Measurements from ENCODE around the gene ATP6AP1.
A peak's percentile ranks its signal among the peaks of the same experiment; 100 is the strongest.

Gene ATP6AP1

GRCh38 chrX:154436983-154437752 is 8.7 kb downstream of the ATP6AP1 start, which contains the start of gene GDI1:
Gene GDI1 (plus strand): TSS chrX:154437154. CDS start chrX:154437255, 101 bp downstream.
- no peaks in the 10 kb centered on the region for H3K9me3 ChIP-seq (ENCODE audit: severe bottlenecking)
- peak within 1 kb of the TSS; percentile 99 for H3K27ac ChIP-seq
- DNase-seq: peak; percentile 71
- H3K27me3 ChIP-seq (ENCODE audit: insufficient read depth, low read depth, severe bottlenecking): peaks cover 7% of the 10 kb centered on the region
- peak within 1 kb of the TSS; percentile 57 for H3K4me3 ChIP-seq (ENCODE audit: low read depth, low read length)
- no peak for TF ChIP-seq CTCF (IDR thresholded peaks at IDR 0.05; ENCODE audit: low read depth, low read length)
- peaks cover 79% of the 10 kb centered on the region for H3K36me3 ChIP-seq

DNA sequence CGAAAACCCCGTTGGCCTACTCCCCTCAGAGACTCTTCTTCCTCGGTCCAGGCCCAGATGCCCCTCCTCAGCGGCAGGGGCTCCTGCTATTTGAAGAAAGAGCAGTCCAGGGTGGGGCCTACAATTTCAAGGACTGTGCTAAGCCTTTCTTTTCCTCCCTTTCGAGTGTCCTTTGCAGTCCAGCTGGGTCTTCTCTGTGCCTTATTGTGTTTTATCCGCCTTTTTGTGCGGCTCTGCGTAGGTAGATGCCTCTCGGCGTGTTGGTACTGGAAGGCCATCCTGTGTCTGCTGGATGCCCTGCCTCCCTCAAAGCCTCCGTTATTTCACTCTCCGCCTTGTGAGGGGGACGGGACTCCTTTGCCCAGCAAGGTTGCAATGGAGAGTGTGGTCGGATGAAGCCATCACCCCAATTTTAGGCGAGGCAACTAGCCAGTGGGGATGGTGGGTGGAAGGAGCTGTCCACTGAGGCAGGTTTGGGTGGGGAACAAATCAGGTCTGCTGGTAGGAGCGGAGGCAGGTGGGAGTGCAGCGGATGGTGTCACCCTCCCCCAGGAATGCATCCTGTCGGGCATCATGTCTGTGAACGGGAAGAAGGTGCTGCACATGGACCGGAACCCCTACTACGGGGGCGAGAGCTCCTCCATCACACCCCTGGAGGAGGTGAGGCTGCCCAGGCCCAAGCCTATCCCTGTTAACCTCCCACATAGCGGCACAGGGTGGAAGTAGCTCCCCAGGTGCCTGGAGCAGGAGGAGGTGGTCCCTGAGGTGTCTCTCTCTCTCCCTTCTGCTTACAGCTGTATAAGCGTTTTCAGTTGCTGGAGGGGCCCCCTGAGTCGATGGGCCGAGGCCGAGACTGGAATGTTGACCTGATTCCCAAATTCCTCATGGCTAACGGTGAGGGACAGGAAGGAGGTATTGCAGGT is 9.8 kb downstream of the ATP6AP1 start:
- H3K4me3 ChIP-seq (ENCODE audit: low read depth, low read length): peak overlapping the region; percentile 57
- H3K27ac ChIP-seq: peak overlapping the region; percentile 35
- no peaks in the 10 kb centered on the region for H3K9me3 ChIP-seq (ENCODE audit: severe bottlenecking)
- peaks cover 79% of the 10 kb centered on the region for H3K36me3 ChIP-seq
- no peak for DNase-seq
- no peak for TF ChIP-seq CTCF (IDR thresholded peaks at IDR 0.05; ENCODE audit: low read depth, low read length)
- peaks cover 4% of the 10 kb centered on the region for H3K27me3 ChIP-seq (ENCODE audit: insufficient read depth, low read depth, severe bottlenecking)

DNA sequence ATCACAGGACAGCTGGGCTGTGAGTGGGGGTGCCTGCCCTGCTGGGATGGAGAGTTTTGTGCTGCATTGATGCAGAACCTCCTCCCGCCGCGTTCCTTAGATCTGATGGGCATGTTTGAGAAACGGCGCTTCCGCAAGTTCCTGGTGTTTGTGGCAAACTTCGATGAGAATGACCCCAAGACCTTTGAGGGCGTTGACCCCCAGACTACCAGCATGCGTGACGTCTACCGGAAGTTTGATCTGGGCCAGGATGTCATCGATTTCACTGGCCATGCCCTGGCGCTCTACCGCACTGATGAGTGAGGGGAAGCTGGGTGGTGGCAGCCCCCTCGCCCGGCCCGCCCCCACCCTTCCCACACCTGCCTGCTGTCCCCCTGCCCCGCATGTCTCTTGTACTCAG is 11.4 kb downstream of the ATP6AP1 start:
- Histone ChIP-seq H3K4me3 (ENCODE audit: low read depth, low read length) (no peak overlapping the region), H3K27me3 (ENCODE audit: insufficient read depth, low read depth, severe bottlenecking) (peaks cover 4% of the 10 kb centered on the region), H3K36me3 (peaks cover 66% of the 10 kb centered on the region), H3K27ac (no peak overlapping the region), H3K9me3 (ENCODE audit: severe bottlenecking) (no peaks in the 10 kb centered on the region)
- TF ChIP-seq CTCF (IDR thresholded peaks at IDR 0.05; ENCODE audit: low read depth, low read length): no peak
- DNase-seq: no peak

DNA sequence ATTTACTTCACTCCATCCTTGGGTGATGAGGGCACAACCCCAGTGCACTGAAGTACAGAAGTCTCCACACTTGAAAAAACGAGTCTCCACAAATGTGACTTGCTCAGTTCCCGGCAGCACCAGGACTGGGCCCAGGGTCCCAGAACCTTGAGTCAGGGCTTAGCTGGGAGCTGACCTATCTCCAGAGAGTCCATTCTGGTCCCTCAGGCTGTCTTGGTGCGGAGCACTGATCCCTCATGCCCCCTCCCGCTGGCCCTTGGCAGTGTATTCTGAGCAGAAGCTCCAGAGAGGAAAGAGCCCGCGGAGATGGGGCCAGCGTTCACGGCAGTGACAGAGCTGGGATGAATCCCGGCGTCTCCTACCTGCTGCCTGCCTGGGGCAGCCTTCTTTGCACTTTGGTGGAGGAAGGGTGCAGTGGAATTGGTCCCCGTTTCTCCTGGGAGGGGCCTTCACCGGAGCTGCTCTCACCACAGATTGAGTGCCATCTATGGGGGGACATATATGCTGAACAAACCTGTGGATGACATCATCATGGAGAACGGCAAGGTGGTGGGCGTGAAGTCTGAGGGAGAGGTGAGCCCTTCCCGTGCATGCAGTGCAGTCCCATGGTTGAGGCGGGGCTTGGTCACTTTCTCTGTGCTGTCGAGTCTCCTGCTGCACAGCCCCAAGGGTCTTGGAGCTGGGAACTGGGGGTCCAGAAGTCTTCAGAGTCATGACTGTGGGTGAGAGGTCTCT is 12.3 kb downstream of the ATP6AP1 start:
- Histone ChIP-seq H3K4me3 (ENCODE audit: low read depth, low read length) (no peak overlapping the region), H3K9me3 (ENCODE audit: severe bottlenecking) (no peaks in the 10 kb centered on the region), H3K36me3 (peaks cover 64% of the 10 kb centered on the region), H3K27me3 (ENCODE audit: insufficient read depth, low read depth, severe bottlenecking) (peaks cover 10% of the 10 kb centered on the region), H3K27ac (no peak overlapping the region)
- no peak for DNase-seq
- no peak for TF ChIP-seq CTCF (IDR thresholded peaks at IDR 0.05; ENCODE audit: low read depth, low read length)

GRCh38 chrX:154441564-154441963 is 13.1 kb downstream of the ATP6AP1 start:
- TF ChIP-seq CTCF (IDR thresholded peaks at IDR 0.05; ENCODE audit: low read depth, low read length): no peak
- H3K27ac ChIP-seq: no peak overlapping the region
- H3K9me3 ChIP-seq (ENCODE audit: severe bottlenecking): no peaks in the 10 kb centered on the region

More at GRCh38 chrX:154441564-154441963, 13.1 kb downstream of the ATP6AP1 start:
- DNase-seq: no peak
- no peak overlapping the region for H3K4me3 ChIP-seq (ENCODE audit: low read depth, low read length)
- H3K27me3 ChIP-seq (ENCODE audit: insufficient read depth, low read depth, severe bottlenecking): peaks cover 11% of the 10 kb centered on the region
- peaks cover 65% of the 10 kb centered on the region for H3K36me3 ChIP-seq

Data from WERI-Rb-1 (cell line).